RCC 7860 (cell line): ENCODE measurements around the gene CRYAA.
"Not testable (repeated sequence)": the region's sequence is repeated elsewhere in the genome, so short reads cannot be mapped to it uniquely, and the experiment has no call there.

Experiments
- DNase-seq: peaks from one replicate; pipeline ENCODE4 v3.0.0-alpha.2; 2015; ENCODE audit warnings: low spot score
- FAIRE-seq: peaks from 2 replicates; lab custom pipeline; 2012; peaks lifted over from hg19 to GRCh38; lab: Jason Lieb, UNC

Gene CRYAA

GRCh38 chr21:43176621-43177020 lies 7.8 kb downstream of the CRYAA start:
- not testable (repeated sequence) for DNase-seq, FAIRE-seq

- FAIRE-seq, DNase-seq: not testable (repeated sequence)
Observed at GRCh38 chr21:43177043-43177906, 8.5 kb downstream of the CRYAA start.

GRCh38 chr21:43178175-43178826 lies 9.5 kb downstream of the CRYAA start:
- FAIRE-seq, result not testable (repeated sequence)

GRCh38 chr21:43181033-43181432 lies 12.2 kb downstream of the CRYAA start:
- DNase-seq, FAIRE-seq: not testable (repeated sequence)

More at GRCh38 chr21:43178175-43178826, 9.5 kb downstream of the CRYAA start:
- not testable (repeated sequence) for DNase-seq

- not testable (repeated sequence) for DNase-seq, FAIRE-seq
Observed at GRCh38 chr21:43187268-43187667, 18.5 kb downstream of the CRYAA start.

- FAIRE-seq (no peak), DNase-seq (no peak)
Observed at GRCh38 chr21:43187715-43188114, 18.9 kb downstream of the CRYAA start.

- no peak for DNase-seq
- no peak for FAIRE-seq
Observed at GRCh38 chr21:43188181-43188580, 19.4 kb downstream of the CRYAA start.

- DNase-seq (no peak), FAIRE-seq (no peak)
Observed at GRCh38 chr21:43188592-43189210, 19.9 kb downstream of the CRYAA start.

GRCh38 chr21:43189936-43190335 lies 21.1 kb downstream of the CRYAA start:
- DNase-seq, result no peak
- FAIRE-seq, result no peak

- DNase-seq, result no peak
- FAIRE-seq, result no peak
Observed at GRCh38 chr21:43190544-43190943, 21.7 kb downstream of the CRYAA start.

- DNase-seq (no peak), FAIRE-seq (no peak)
Observed at GRCh38 chr21:43190951-43191350, 22.1 kb downstream of the CRYAA start.

GRCh38 chr21:43191521-43191920 lies 22.7 kb downstream of the CRYAA start:
- no peak for FAIRE-seq
- no peak for DNase-seq

GRCh38 chr21:43191971-43192370 lies 23.2 kb downstream of the CRYAA start:
- DNase-seq (no peak), FAIRE-seq (no peak)

- DNase-seq, result no peak
- no peak for FAIRE-seq
Observed at GRCh38 chr21:43192501-43193081, 23.8 kb downstream of the CRYAA start.

GRCh38 chr21:43193088-43193650 lies 24.4 kb downstream of the CRYAA start:
- FAIRE-seq (no peak), DNase-seq (no peak)

- DNase-seq, result peak; percentile 85
- FAIRE-seq, result peak; percentile 66
Observed at GRCh38 chr21:43193651-43194302, 25.0 kb downstream of the CRYAA start.

GRCh38 chr21:43194303-43195120 lies 25.7 kb downstream of the CRYAA start:
- DNase-seq, result no peak
- FAIRE-seq, result no peak

GRCh38 chr21:43195121-43196021 lies 26.6 kb downstream of the CRYAA start:
- peak; percentile 16 for DNase-seq

More at GRCh38 chr21:43195121-43196021, 26.6 kb downstream of the CRYAA start:
- no peak for FAIRE-seq
